Astrocyte of the cerebellum (primary cell): ENCODE measurements around the gene KLK6.

Source experiments
- DNase-seq: peaks from one replicate; pipeline ENCODE4 v3.0.0-alpha.2; 2011; ENCODE audit warnings: low read depth
- H3K4me3 ChIP-seq: 2 replicates; pipeline ENCODE4 v1.5.1; 2011; ENCODE audit warnings: mild to moderate bottlenecking, low read depth, low read length, moderate library complexity
- CTCF ChIP-seq: IDR thresholded peaks from 2 replicates; pipeline ENCODE4 v1.5.1; 2012; ENCODE audit warnings: low read length, low read depth, moderate library complexity, mild to moderate bottlenecking; ENCODE audit errors: missing control alignments
- in situ Hi-C: cut with HindIII; loops from 2 replicates; pipeline ENCODE4 v1.10.0; 2017; ENCODE audit warnings: low sequenced_read_pairs

Gene KLK6

GRCh38 chr19:51010066-51010795, 40.8 kb upstream of the KLK6 start:
- H3K4me3 ChIP-seq = no peak overlapping the region
- DNase-seq = no peak
- in situ Hi-C loops = no loop called here
- no peak for TF ChIP-seq CTCF

GRCh38 chr19:51009061-51009891, 39.9 kb upstream of the KLK6 start:
- TF ChIP-seq CTCF = no peak
- in situ Hi-C loops = no loop called here
- H3K4me3 ChIP-seq = no peak overlapping the region
- DNase-seq = no peak

- no peak for TF ChIP-seq CTCF
- in situ Hi-C loops = no loop called here
- no peak for DNase-seq
- H3K4me3 ChIP-seq = no peak overlapping the region
Measured at GRCh38 chr19:51007488-51007887, 38.1 kb upstream of the KLK6 start.

DNA sequence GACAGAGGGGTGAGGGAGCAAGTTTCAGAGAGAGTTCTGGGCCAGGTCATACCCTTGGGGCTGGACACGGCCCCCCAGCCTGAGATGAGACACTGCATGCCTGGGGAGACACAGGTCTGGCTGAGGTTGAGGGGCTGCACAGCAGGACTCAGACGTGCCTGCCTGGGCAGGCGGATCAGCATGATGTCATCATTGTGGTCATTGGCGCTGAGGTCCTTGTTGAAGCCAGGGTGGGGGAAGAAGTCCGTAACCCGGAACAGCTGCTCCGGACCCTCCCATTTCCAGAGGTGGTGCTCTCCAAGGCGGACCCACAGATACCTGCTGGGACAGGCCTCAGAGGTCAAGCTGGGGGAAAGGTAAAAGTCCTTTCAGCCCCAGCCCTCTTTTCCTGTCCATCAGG, 37.0 kb upstream of the KLK6 start:
- H3K4me3 ChIP-seq = no peak overlapping the region
- in situ Hi-C loops = no loop called here
- TF ChIP-seq CTCF = no peak
- DNase-seq = no peak

GRCh38 chr19:51005248-51005647, 35.9 kb upstream of the KLK6 start:
- TF ChIP-seq CTCF = no peak
- no peak for DNase-seq
- in situ Hi-C loops = no loop called here
- H3K4me3 ChIP-seq = no peak overlapping the region

DNA sequence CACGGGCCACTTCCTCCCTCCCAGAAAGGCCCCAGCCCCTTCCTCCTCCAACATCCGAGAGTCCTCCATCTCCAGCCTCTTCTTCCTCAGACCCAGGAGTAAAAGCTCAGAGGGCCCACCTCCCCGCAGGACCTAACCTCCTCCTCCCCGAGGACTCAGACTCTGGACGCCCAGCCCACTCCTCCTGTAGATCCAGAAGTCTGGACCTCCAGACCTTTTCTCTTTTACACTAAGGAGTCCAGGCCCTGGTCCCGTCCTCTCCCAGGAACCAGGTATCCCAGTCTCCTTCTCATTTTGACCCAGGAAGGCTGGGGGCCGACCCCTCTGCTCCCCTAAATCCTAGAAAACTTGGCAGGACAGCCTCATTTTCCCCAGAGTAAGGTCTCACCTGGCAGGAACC, 33.9 kb upstream of the KLK6 start:
- H3K4me3 ChIP-seq = no peak overlapping the region
- in situ Hi-C loops = no loop called here
- no peak for TF ChIP-seq CTCF
- DNase-seq = no peak
